ENCODE measurements around the gene BAZ2B.

BAZ2B gene

GRCh38 chr2:159613091-159613490, 3.3 kb downstream of the BAZ2B start:
- H3K27me3 ChIP-seq (ENCODE audit: low read length) = no peaks in the 10 kb centered on the region
- H3K9me3 ChIP-seq (ENCODE audit: insufficient read depth, low read length) = no peaks in the 10 kb centered on the region
- 0 out of 2 replicates have a peak, but pooled peaks cover 6% of the 10 kb centered on the region for H3F3A ChIP-seq (ENCODE audit: insufficient read depth)
- TF ChIP-seq EZH2phosphoT487 (conservative IDR thresholded peaks at IDR 0.05; ENCODE audit: low read length) (no peak), CTCF (IDR thresholded peaks at IDR 0.05; ENCODE audit: insufficient read depth, low read length, poor library complexity, severe bottlenecking) (no peak)
- H4K20me1 ChIP-seq (ENCODE audit: low read depth, low read length) = peaks cover 3% of the 10 kb centered on the region; the same call in 1 of the 2 replicates
- no peak overlapping the region for H3K4me2 ChIP-seq (ENCODE audit: low read depth, low read length, poor library complexity, severe bottlenecking)
- no peaks in the 10 kb centered on the region for H3K79me2 ChIP-seq (ENCODE audit: insufficient read depth, low read length)
- H2AFZ ChIP-seq (ENCODE audit: low read depth, low read length, severe bottlenecking) = no peak overlapping the region
- no peaks in the 10 kb centered on the region for H3K9me2 ChIP-seq (replicated peaks; ENCODE audit: insufficient read depth, low read length)
- H3K36me3 ChIP-seq (ENCODE audit: low read length) = no peaks in the 10 kb centered on the region
- H3K27ac ChIP-seq (ENCODE audit: low read depth, low read length) = no peak overlapping the region
- no peak overlapping the region for H3K4me3 ChIP-seq (ENCODE audit: insufficient read depth, low read length, poor library complexity, severe bottlenecking)
- H3K9ac ChIP-seq (ENCODE audit: low read length) = no peak overlapping the region

- Histone ChIP-seq H2AFZ (ENCODE audit: low read depth, low read length, severe bottlenecking) (no peak overlapping the region), H3K9me3 (ENCODE audit: insufficient read depth, low read length) (no peaks in the 10 kb centered on the region), H3K4me2 (ENCODE audit: low read depth, low read length, poor library complexity, severe bottlenecking) (no peak overlapping the region), H3K79me2 (ENCODE audit: insufficient read depth, low read length) (no peaks in the 10 kb centered on the region), H3K27me3 (ENCODE audit: low read length) (no peaks in the 10 kb centered on the region), H3K9me2 (replicated peaks; ENCODE audit: insufficient read depth, low read length) (no peaks in the 10 kb centered on the region), H4K20me1 (ENCODE audit: low read depth, low read length) (peaks cover 3% of the 10 kb centered on the region; the same call in 1 of the 2 replicates), H3K27ac (ENCODE audit: low read depth, low read length) (no peak overlapping the region), H3F3A (ENCODE audit: insufficient read depth) (0 out of 2 replicates have a peak, but pooled peaks cover 6% of the 10 kb centered on the region), H3K9ac (ENCODE audit: low read length) (no peak overlapping the region), H3K36me3 (ENCODE audit: low read length) (no peaks in the 10 kb centered on the region), H3K4me3 (ENCODE audit: insufficient read depth, low read length, poor library complexity, severe bottlenecking) (no peak overlapping the region)
- TF ChIP-seq EZH2phosphoT487 (conservative IDR thresholded peaks at IDR 0.05; ENCODE audit: low read length) (no peak), CTCF (IDR thresholded peaks at IDR 0.05; ENCODE audit: insufficient read depth, low read length, poor library complexity, severe bottlenecking) (no peak)
Measured at GRCh38 chr2:159612255-159612901, 4.0 kb downstream of the BAZ2B start.

GRCh38 chr2:159609811-159610549, 6.4 kb downstream of the BAZ2B start:
- Histone ChIP-seq H3F3A (ENCODE audit: insufficient read depth) (no peaks in the 10 kb centered on the region), H2AFZ (ENCODE audit: low read depth, low read length, severe bottlenecking) (no peak overlapping the region), H3K9ac (ENCODE audit: low read length) (no peak overlapping the region), H3K4me2 (ENCODE audit: low read depth, low read length, poor library complexity, severe bottlenecking) (no peak overlapping the region), H3K36me3 (ENCODE audit: low read length) (no peaks in the 10 kb centered on the region), H4K20me1 (ENCODE audit: low read depth, low read length) (peaks cover 3% of the 10 kb centered on the region; the same call in 1 of the 2 replicates), H3K27me3 (ENCODE audit: low read length) (no peaks in the 10 kb centered on the region), H3K9me2 (replicated peaks; ENCODE audit: insufficient read depth, low read length) (no peaks in the 10 kb centered on the region), H3K27ac (ENCODE audit: low read depth, low read length) (no peak overlapping the region), H3K79me2 (ENCODE audit: insufficient read depth, low read length) (no peaks in the 10 kb centered on the region), H3K9me3 (ENCODE audit: insufficient read depth, low read length) (no peaks in the 10 kb centered on the region), H3K4me3 (ENCODE audit: insufficient read depth, low read length, poor library complexity, severe bottlenecking) (no peak overlapping the region)
- TF ChIP-seq EZH2phosphoT487 (conservative IDR thresholded peaks at IDR 0.05; ENCODE audit: low read length) (no peak), CTCF (IDR thresholded peaks at IDR 0.05; ENCODE audit: insufficient read depth, low read length, poor library complexity, severe bottlenecking) (no peak)

Data from SU-DHL-6 (cell line).